ENCODE measurements around the gene SUPV3L1.

The SUPV3L1 gene

DNA sequence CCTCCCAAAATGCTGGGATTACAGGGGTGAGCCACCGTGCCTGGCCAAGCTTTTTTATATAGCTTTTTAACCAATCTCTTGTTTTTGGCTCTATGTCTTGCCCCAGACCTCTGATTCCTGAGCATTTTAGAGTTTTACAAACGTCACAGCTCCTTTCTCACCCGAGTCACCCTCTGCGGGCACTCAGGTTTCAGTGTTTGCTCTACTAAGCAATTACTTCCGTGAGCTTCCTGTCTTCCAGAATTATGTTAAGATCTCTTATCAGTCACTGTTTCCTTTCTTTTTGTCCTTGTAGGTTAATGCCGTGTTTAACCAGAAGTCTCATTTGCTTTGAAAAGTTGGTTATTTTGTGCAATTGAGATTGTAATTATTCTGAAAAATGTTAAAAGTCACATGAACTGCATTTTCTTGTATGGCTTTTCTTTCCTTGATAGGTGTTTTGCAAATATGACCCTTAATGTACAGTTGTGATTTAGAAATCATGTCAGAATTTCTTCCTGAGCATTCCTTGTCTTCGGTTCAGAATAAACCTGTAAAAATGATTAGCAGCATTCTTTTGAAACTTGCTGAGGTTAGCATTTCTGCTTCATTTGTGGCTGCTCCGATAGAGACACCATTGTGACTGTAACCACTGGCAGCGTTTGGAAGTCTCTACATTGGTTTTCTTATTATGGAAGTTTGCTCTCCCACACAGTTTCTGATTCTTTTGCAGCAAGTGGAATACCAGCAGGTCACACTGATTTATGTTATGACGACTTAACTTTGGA lies 35.6 kb downstream of the SUPV3L1 start:
- no peak overlapping the region for H3K4me3 ChIP-seq (ENCODE audit: low read depth, low read length)
- no peak for TF ChIP-seq CTCF (IDR thresholded peaks at IDR 0.05; ENCODE audit: borderline replicate concordance, insufficient read depth, low read depth, low read length)

DNA sequence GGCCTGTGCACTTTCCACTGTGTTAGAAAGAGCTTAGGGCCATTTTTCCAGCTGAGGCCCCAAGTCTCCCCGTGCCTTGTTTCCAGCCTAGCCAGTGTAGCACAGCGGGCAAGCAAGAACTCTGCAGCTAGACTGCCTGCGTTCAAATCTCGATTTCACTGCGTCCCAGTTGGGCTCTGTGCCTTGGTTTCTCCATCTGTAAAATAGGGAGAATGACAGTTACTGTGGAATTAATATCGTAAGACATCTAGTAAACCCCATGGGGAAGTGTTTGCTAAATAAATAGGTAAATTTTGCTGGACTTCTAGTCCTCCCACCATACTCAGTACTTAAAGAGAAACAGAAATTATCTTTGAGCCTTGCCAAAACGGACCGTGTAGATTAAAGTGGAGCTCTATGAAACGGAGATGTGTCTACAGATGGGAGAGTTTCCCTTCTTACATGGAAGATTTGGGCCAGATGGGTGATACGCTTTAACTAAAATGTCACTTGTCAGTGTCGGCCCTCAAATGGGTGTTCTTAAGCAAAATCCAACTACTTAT lies 36.6 kb downstream of the SUPV3L1 start:
- no peak for TF ChIP-seq CTCF (IDR thresholded peaks at IDR 0.05; ENCODE audit: borderline replicate concordance, insufficient read depth, low read depth, low read length)
- no peak overlapping the region for H3K4me3 ChIP-seq (ENCODE audit: low read depth, low read length)

- TF ChIP-seq CTCF (IDR thresholded peaks at IDR 0.05; ENCODE audit: borderline replicate concordance, insufficient read depth, low read depth, low read length), result no peak
- no peak overlapping the region for H3K4me3 ChIP-seq (ENCODE audit: low read depth, low read length)
Observed at GRCh38 chr10:69217119-69217754, 37.2 kb downstream of the SUPV3L1 start.

- no peak for TF ChIP-seq CTCF (IDR thresholded peaks at IDR 0.05; ENCODE audit: borderline replicate concordance, insufficient read depth, low read depth, low read length)
- no peak overlapping the region for H3K4me3 ChIP-seq (ENCODE audit: low read depth, low read length)
Observed at GRCh38 chr10:69218831-69219230, 38.8 kb downstream of the SUPV3L1 start.

DNA sequence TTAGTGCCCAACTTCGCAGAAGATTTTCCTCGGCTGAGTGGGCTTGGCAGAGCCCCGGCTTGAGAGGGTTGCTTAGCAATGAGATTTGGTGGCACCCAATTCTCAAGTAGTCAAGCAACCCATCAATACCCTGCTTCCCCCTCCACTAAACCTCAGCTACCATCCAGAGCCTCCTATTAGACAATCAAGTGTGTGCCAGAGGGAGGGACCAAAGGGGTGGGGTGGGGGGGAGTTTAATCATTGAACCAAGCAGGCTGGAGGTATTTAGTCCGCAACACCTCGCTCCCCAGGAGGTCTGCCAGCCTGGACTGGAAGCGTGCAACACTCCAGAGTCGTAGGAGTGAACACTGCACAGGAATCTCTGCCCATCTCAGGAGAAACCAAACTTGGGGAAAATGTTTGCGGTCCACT lies 40.0 kb downstream of the SUPV3L1 start, which contains the start of gene HKDC1:
Gene HKDC1, plus strand, starts transcription at position 292 of the 411 bp plus-strand sequence. Its CDS starts 104 bp downstream, at position 396.
- no peak within 1 kb of the TSS for H3K4me3 ChIP-seq (ENCODE audit: low read depth, low read length)
- no peak for TF ChIP-seq CTCF (IDR thresholded peaks at IDR 0.05; ENCODE audit: borderline replicate concordance, insufficient read depth, low read depth, low read length)

DNA sequence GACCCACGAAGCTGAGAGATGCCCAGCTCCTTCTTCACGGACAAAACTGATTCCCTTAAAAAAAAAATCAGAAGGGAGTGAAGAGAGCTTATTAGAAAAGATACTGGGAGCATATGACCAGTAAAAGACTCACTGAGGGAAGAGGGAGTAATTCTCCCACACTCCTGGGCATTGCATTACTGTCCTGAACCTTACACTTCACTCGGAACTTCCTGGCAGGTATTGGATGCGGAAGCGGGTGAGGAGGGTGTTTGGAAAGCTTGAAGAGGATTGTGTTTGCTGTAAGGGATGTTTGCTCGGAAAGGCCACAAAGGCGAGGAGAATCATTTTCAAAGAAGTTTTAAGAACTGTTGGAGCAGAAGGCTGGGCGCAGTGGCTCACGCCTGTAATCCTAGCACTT lies 40.5 kb downstream of the SUPV3L1 start:
- TF ChIP-seq CTCF (IDR thresholded peaks at IDR 0.05; ENCODE audit: borderline replicate concordance, insufficient read depth, low read depth, low read length), result no peak
- H3K4me3 ChIP-seq (ENCODE audit: low read depth, low read length), result no peak overlapping the region
